ENCODE measurements around the gene IER5. TPM values are rescaled to one million over a fixed set of nuclear protein-coding genes. Genes with fewer than 3 reads are reported as not detected.

Gene IER5
- total and polyA plus RNA-seq, 2 donors (not counting 1 experiment from before 2014, with no cell fraction given) = 19.1 to 42.8 TPM

GRCh38 chr1:181141431-181141910 lies 53.0 kb downstream of the IER5 start:
- no peaks in the 10 kb centered on the region for H3K79me2 ChIP-seq (ENCODE audit: control insufficient read depth, insufficient read depth, low read length)
- no peaks in the 10 kb centered on the region for H3K27me3 ChIP-seq (ENCODE audit: control insufficient read depth, insufficient read depth, low read length)
- H3K9me3 ChIP-seq (ENCODE audit: control insufficient read depth, insufficient read depth, low read depth, low read length) = no peaks in the 10 kb centered on the region
- H3K27ac ChIP-seq (ENCODE audit: insufficient read depth, low read length) = peak overlapping the region; percentile 93
- H4K20me1 ChIP-seq (ENCODE audit: control insufficient read depth, extremely low read depth, insufficient read depth, low read length) = no peaks in the 10 kb centered on the region
- peak overlapping the region; percentile 57 for H3K4me2 ChIP-seq (ENCODE audit: extremely low read depth, insufficient read depth, low read length)
- H3K4me3 ChIP-seq (replicated peaks in 1 of 4; ENCODE audit: control extremely low read depth in 1 of 4, insufficient read depth in 1 of 4, low read depth in 3 of 4, low read length in 4 of 4) = no peak overlapping the region
- H3K36me3 ChIP-seq (ENCODE audit: control insufficient read depth, insufficient read depth, low read length) = no peaks in the 10 kb centered on the region
- peaks cover 27% of the 10 kb centered on the region for H3K4me1 ChIP-seq (ENCODE audit: control insufficient read depth, extremely low read depth, insufficient read depth, low read length)
- H3K9ac ChIP-seq (ENCODE audit: insufficient read depth, low read length) = no peak overlapping the region
- H2AFZ ChIP-seq (ENCODE audit: low read length) = peak overlapping the region; percentile 21
- DNase-seq (ENCODE audit: low read depth in 2 of 2) = peak; percentile 80 to 92
- TF ChIP-seq CTCF (conservative IDR thresholded peaks at IDR 0.05 in 1 of 2, IDR thresholded peaks at IDR 0.05 in 1 of 2; ENCODE audit: low read depth in 1 of 2, low read length in 2 of 2) (no peak), EZH2 (IDR thresholded peaks at IDR 0.05; ENCODE audit: low read length, missing control alignments) (no peak)

Other genes with a start within 250 kb of the IER5 start
- gene KIAA1614, start 175.8 kb upstream of the IER5 start, total RNA-seq = 7.7 and 8.1 TPM in 2 replicates
- gene KIAA1614, start 175.8 kb upstream of the IER5 start, polyA plus RNA-seq = 2.0 and 3.0 TPM in 2 replicates
- 31.3 and 37.2 TPM in 2 replicates for gene STX6, start 65.8 kb upstream of the IER5 start, total RNA-seq
- gene STX6, start 65.8 kb upstream of the IER5 start, polyA plus RNA-seq = 19.6 and 20.4 TPM in 2 replicates
- gene MR1, start 54.7 kb upstream of the IER5 start, total RNA-seq = 14.9 and 42.1 TPM in 2 replicates
- gene MR1, start 54.7 kb upstream of the IER5 start, polyA plus RNA-seq = 35.3 and 41.6 TPM in 2 replicates